Mesendoderm (in vitro differentiated cells): ENCODE data around the gene PER3.

Source experiments
- DNase-seq: peaks from one replicate; pipeline ENCODE4 v3.0.0; 2013
- H2AK5ac ChIP-seq: 2 replicates; pipeline ENCODE4 v1.6.1; 2013; ENCODE audit warnings: low read length, inconsistent platforms
- H2BK120ac ChIP-seq: 2 replicates; pipeline ENCODE4 v1.6.1; 2013; ENCODE audit warnings: low read depth, mild to moderate bottlenecking, low read length, moderate library complexity, mixed read lengths
- H2BK15ac ChIP-seq: replicated peaks from 2 replicates; pipeline ENCODE4 v1.6.1; 2013; ENCODE audit warnings: low read depth, mild to moderate bottlenecking, moderate library complexity
- H2BK5ac ChIP-seq: 2 replicates; pipeline ENCODE4 v1.6.1; 2013; ENCODE audit warnings: low read length, inconsistent platforms
- H3K18ac ChIP-seq: 2 replicates; pipeline ENCODE4 v1.6.1; 2013; ENCODE audit warnings: mild to moderate bottlenecking, low read length, mixed read lengths
- H3K23ac ChIP-seq: one replicate; pipeline ENCODE4 v1.6.1; 2013; ENCODE audit warnings: low read length
- H3K27ac ChIP-seq: 2 replicates; pipeline ENCODE4 v1.5.1; 2013; ENCODE audit warnings: low read depth, mild to moderate bottlenecking, inconsistent platforms, low read length, moderate library complexity
- H3K27me3 ChIP-seq: 2 replicates; pipeline ENCODE4 v1.6.1; 2013; ENCODE audit warnings: low read length, control low read depth, mild to moderate bottlenecking, inconsistent platforms; ENCODE audit not compliant: insufficient read depth, poor library complexity
- H3K36me3 ChIP-seq: 2 replicates; pipeline ENCODE4 v1.6.1; 2013; ENCODE audit warnings: low read length, inconsistent platforms; ENCODE audit not compliant: control insufficient read depth, insufficient read depth
- H3K4ac ChIP-seq: one replicate; pipeline ENCODE4 v1.6.1; 2013; ENCODE audit warnings: low read depth, mild to moderate bottlenecking, low read length, moderate library complexity
- H3K4me1 ChIP-seq: 2 replicates; pipeline ENCODE4 v1.6.1; 2013; ENCODE audit warnings: low read depth, low read length, inconsistent platforms; ENCODE audit not compliant: control insufficient read depth
- H3K4me2 ChIP-seq: 2 replicates; pipeline ENCODE4 v1.6.1; 2013; ENCODE audit warnings: low read length
- H3K4me3 ChIP-seq: 2 replicates; pipeline ENCODE4 v1.5.1; 2013; ENCODE audit warnings: mild to moderate bottlenecking, low read length
- H3K56ac ChIP-seq: one replicate; pipeline ENCODE4 v1.6.1; 2013; ENCODE audit warnings: low read length
- H3K79me1 ChIP-seq: 2 replicates; pipeline ENCODE4 v1.6.1; 2013; ENCODE audit warnings: low read length, inconsistent platforms
- H3K79me2 ChIP-seq: 2 replicates; pipeline ENCODE4 v1.6.1; 2013; ENCODE audit warnings: mild to moderate bottlenecking, low read length; ENCODE audit not compliant: control insufficient read depth, insufficient read depth
- H3K9ac ChIP-seq: 2 replicates; pipeline ENCODE4 v1.6.1; 2013; ENCODE audit warnings: low read length, inconsistent platforms
- H4K5ac ChIP-seq: one replicate; pipeline ENCODE4 v1.6.1; 2013; ENCODE audit warnings: low read length
- H4K8ac ChIP-seq: one replicate; pipeline ENCODE4 v1.6.1; 2013; ENCODE audit warnings: low read depth, mild to moderate bottlenecking, control low read depth, low read length, moderate library complexity
- WGBS: extraction: QIAGEN DNeasy Blood & Tissue Kit; methylation state at CpG from one replicate; pipeline ENCODE4 v1.1.7; 2013; ENCODE audit warnings: low lambda C conversion rate, missing lambda C conversion rate; ENCODE audit not compliant: insufficient coverage; ENCODE audit errors: extremely low coverage; 5-methylcytosine and 5-hydroxymethylcytosine counted together

Gene PER3

DNA sequence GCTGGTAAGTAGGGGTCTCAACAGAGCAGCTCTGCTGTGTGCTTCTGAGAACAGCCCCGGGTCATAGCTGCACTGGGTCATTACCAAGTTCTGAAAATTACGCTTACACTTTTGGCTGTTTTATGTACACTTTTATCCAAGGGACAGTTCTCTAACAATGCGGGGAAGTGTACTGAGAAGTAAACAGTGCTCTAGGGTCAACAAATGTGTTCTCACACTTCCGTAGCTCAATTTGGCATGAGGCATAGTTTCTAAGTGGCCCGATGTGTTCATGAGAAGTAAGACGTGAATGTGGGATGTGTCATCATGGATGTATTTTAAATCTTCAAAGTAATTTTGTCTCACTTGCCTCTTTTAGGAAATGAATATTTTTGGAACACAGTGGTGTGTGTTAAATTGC is 23.8 kb upstream of the PER3 start:
- no peak overlapping the region for H3K18ac ChIP-seq
- no peak overlapping the region for H3K4me2 ChIP-seq
- no peaks in the 10 kb centered on the region for H3K79me1 ChIP-seq
- H4K8ac ChIP-seq: no peak overlapping the region
- H2BK15ac ChIP-seq: no peak overlapping the region
- no CpG with 5 or more reads among the region's 6 CpGs for WGBS
- no peaks in the 10 kb centered on the region for H3K36me3 ChIP-seq
- H3K4ac ChIP-seq: no peak overlapping the region
- DNase-seq: no peak
- H3K27ac ChIP-seq: no peak overlapping the region
- H3K4me3 ChIP-seq: no peak overlapping the region
- no peak overlapping the region for H2AK5ac ChIP-seq
- H2BK5ac ChIP-seq: no peak overlapping the region
- H3K27me3 ChIP-seq: no peaks in the 10 kb centered on the region
- no peak overlapping the region for H3K9ac ChIP-seq
- H3K79me2 ChIP-seq: no peaks in the 10 kb centered on the region
- H4K5ac ChIP-seq: no peak overlapping the region
- H2BK120ac ChIP-seq: no peak overlapping the region
- no peak overlapping the region for H3K56ac ChIP-seq
- no peak overlapping the region for H3K23ac ChIP-seq
- no peaks in the 10 kb centered on the region for H3K4me1 ChIP-seq

- Histone ChIP-seq H3K4me3 (no peak overlapping the region), H3K9ac (no peak overlapping the region), H3K18ac (no peak overlapping the region), H3K56ac (no peak overlapping the region), H4K8ac (no peak overlapping the region), H3K36me3 (no peaks in the 10 kb centered on the region), H4K5ac (no peak overlapping the region), H3K27ac (no peak overlapping the region), H2BK15ac (no peak overlapping the region), H2BK5ac (no peak overlapping the region), H3K79me2 (no peaks in the 10 kb centered on the region), H2AK5ac (no peak overlapping the region), H3K4me2 (no peak overlapping the region), H3K79me1 (no peaks in the 10 kb centered on the region), H3K27me3 (no peaks in the 10 kb centered on the region), H3K4me1 (no peaks in the 10 kb centered on the region), H3K23ac (no peak overlapping the region), H2BK120ac (no peak overlapping the region), H3K4ac (no peak overlapping the region)
- no peak for DNase-seq
- WGBS: no CpG with 5 or more reads among the region's 3 CpGs
Measured at GRCh38 chr1:7761103-7761502, 23.0 kb upstream of the PER3 start.

- H3K18ac ChIP-seq: no peak overlapping the region
- no peak overlapping the region for H4K5ac ChIP-seq
- no peak for DNase-seq
Measured at GRCh38 chr1:7767176-7767575, 16.9 kb upstream of the PER3 start.

DNA sequence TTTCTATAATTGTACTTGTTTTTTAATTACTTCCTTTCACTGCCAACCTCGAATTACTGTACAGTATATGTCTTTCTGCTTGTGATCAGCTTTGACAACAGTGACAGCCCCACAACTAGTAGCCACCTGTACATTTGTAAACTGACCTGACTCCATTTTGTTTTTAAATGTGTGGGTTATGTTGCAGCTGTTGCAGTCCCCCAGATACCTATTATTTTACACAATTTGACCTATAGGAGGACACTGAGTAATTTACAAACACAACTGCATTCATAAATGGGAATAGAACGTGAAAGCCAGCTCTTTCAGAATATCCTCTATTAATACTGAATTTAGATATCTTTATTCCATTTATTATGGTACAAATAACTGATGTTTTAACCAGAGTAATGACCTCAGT is 15.5 kb upstream of the PER3 start:
- H4K5ac ChIP-seq: no peak overlapping the region
- no peak overlapping the region for H3K27ac ChIP-seq
- no peak for DNase-seq
- no peak overlapping the region for H2BK5ac ChIP-seq
- no peak overlapping the region for H4K8ac ChIP-seq
- no peak overlapping the region for H2BK120ac ChIP-seq
- no peaks in the 10 kb centered on the region for H3K36me3 ChIP-seq
- WGBS: no CpG with 5 or more reads among the region's 2 CpGs
- H3K79me2 ChIP-seq: peaks cover 14% of the 10 kb centered on the region
- H3K4ac ChIP-seq: no peak overlapping the region
- H3K9ac ChIP-seq: no peak overlapping the region
- H3K23ac ChIP-seq: no peak overlapping the region
- H2AK5ac ChIP-seq: no peak overlapping the region
- H2BK15ac ChIP-seq: no peak overlapping the region
- H3K56ac ChIP-seq: no peak overlapping the region
- no peaks in the 10 kb centered on the region for H3K27me3 ChIP-seq
- H3K4me1 ChIP-seq: peaks cover 4% of the 10 kb centered on the region
- H3K79me1 ChIP-seq: peaks cover 12% of the 10 kb centered on the region
- H3K4me2 ChIP-seq: no peak overlapping the region
- no peak overlapping the region for H3K4me3 ChIP-seq
- H3K18ac ChIP-seq: no peak overlapping the region

More at GRCh38 chr1:7767176-7767575, 16.9 kb upstream of the PER3 start:
- Histone ChIP-seq H3K4ac (no peak overlapping the region), H2BK5ac (no peak overlapping the region), H3K36me3 (no peaks in the 10 kb centered on the region), H3K4me3 (no peak overlapping the region), H3K27ac (no peak overlapping the region), H3K9ac (no peak overlapping the region), H3K79me2 (peaks cover 6% of the 10 kb centered on the region), H2BK15ac (no peak overlapping the region), H3K23ac (no peak overlapping the region), H3K79me1 (peaks cover 7% of the 10 kb centered on the region), H3K27me3 (no peaks in the 10 kb centered on the region), H4K8ac (no peak overlapping the region), H2BK120ac (no peak overlapping the region), H3K4me2 (no peak overlapping the region), H2AK5ac (no peak overlapping the region), H3K4me1 (peaks cover 3% of the 10 kb centered on the region), H3K56ac (no peak overlapping the region)
- no CpG with 5 or more reads among the region's 4 CpGs for WGBS

DNA sequence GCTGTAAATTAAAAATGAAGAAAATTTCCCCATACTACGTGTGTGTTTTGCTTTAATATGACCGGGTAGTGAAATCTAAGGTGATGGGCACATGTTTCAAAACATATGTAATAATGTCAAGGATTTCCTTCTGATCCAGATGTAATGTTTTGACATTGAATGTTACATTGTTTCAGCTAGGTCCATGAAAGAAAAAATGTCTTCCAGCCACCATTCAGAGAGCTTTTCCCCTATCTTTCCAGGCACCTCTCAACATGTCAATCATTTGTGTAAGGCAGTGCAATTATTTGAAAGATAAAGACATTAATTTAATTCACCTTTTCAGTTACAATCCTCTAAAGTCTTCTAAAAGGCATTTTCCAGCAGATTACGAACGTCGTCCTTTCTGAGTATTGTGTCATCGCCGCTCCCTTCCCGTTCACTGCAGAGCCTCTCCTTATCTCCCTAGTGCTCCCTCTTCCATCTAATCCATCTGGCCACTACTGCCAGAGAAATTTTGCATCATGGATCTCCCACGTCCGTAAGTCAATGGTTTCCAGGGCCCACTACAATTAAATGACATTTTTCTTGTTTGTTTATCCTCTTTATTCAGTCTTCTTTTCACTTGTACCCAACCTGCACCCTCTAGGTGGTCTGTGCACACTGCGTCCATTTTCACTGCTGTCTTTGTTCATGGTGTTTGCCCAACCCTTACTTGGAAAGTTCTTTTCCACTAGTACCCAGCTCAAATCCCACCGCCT is 14.2 kb upstream of the PER3 start:
- 100% methylated on average over 1 of the region's 12 CpGs for WGBS
- no peak overlapping the region for H2BK5ac ChIP-seq

GRCh38 chr1:7770669-7770996 is 13.5 kb upstream of the PER3 start:
- Histone ChIP-seq H3K79me1 (peaks cover 16% of the 10 kb centered on the region), H3K36me3 (peaks cover 1% of the 10 kb centered on the region), H3K56ac (peak overlapping the region; percentile 85), H3K4ac (no peak overlapping the region), H3K27me3 (no peaks in the 10 kb centered on the region), H2AK5ac (no peak overlapping the region), H2BK15ac (no peak overlapping the region), H3K4me2 (peak overlapping the region; percentile 56), H3K79me2 (peaks cover 20% of the 10 kb centered on the region), H3K4me3 (peak overlapping the region; percentile 41), H2BK5ac (no peak overlapping the region), H4K5ac (no peak overlapping the region), H4K8ac (no peak overlapping the region), H3K18ac (no peak overlapping the region), H3K23ac (no peak overlapping the region), H2BK120ac (no peak overlapping the region), H3K9ac (peak overlapping the region; percentile 72), H3K4me1 (peaks cover 4% of the 10 kb centered on the region), H3K27ac (no peak overlapping the region)
- no CpG with 5 or more reads among the region's 6 CpGs for WGBS
- DNase-seq: no peak

More for the DNA sequence above, 14.2 kb upstream of the PER3 start:
- Histone ChIP-seq H3K27ac (no peak overlapping the region), H3K79me1 (peaks cover 16% of the 10 kb centered on the region), H4K5ac (no peak overlapping the region), H2BK15ac (no peak overlapping the region), H3K4me3 (no peak overlapping the region), H3K23ac (no peak overlapping the region), H3K36me3 (peaks cover 1% of the 10 kb centered on the region), H4K8ac (no peak overlapping the region), H3K4me1 (peaks cover 4% of the 10 kb centered on the region), H3K9ac (no peak overlapping the region), H2AK5ac (no peak overlapping the region), H3K4me2 (no peak overlapping the region), H3K79me2 (peaks cover 19% of the 10 kb centered on the region), H3K4ac (no peak overlapping the region), H2BK120ac (no peak overlapping the region), H3K27me3 (no peaks in the 10 kb centered on the region), H3K18ac (no peak overlapping the region), H3K56ac (no peak overlapping the region)
- DNase-seq: no peak
